NCI-H69 (cell line): ENCODE results near the gene CA5A.
A peak's percentile ranks its signal among the peaks of the same experiment; 100 is the strongest.

ENCODE experiments used
- DNase-seq: peaks from one replicate; lab custom pipeline; 2025; lab: John Stamatoyannopoulos, UW

CA5A gene

DNA sequence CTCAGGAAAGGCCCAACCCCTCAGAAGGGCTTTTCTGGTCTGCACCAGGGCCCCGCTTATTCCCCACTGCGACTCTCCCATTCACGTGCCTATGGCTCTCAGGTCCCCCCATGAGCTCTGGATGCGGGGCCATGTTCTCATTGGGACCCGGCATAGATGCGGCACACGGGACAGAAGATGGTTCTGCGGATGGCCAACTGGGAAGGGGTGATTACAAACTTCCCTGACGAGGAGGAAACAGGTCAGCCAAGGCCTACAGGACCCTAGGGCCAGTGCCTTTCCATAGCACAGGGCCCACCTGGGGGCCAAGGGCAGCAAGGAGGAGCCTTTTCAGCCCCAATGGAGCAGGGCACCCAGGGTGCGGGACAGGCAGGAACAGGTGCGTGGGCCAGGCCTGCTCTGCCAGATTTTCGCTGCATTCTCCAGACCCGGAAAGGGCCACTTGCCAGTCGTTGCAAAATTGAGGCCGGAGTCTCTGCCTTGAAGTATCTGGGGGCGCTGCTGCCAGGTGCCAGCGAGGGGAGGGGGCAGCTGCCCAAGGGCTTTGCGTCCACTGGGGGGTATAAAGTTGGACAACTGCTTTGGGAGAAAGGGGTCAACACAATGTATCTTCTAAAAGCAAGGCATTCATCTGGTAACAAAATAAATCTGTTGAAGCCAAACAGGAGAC is 87.5 kb downstream of the CA5A start:
- DNase-seq, result no peak

DNA sequence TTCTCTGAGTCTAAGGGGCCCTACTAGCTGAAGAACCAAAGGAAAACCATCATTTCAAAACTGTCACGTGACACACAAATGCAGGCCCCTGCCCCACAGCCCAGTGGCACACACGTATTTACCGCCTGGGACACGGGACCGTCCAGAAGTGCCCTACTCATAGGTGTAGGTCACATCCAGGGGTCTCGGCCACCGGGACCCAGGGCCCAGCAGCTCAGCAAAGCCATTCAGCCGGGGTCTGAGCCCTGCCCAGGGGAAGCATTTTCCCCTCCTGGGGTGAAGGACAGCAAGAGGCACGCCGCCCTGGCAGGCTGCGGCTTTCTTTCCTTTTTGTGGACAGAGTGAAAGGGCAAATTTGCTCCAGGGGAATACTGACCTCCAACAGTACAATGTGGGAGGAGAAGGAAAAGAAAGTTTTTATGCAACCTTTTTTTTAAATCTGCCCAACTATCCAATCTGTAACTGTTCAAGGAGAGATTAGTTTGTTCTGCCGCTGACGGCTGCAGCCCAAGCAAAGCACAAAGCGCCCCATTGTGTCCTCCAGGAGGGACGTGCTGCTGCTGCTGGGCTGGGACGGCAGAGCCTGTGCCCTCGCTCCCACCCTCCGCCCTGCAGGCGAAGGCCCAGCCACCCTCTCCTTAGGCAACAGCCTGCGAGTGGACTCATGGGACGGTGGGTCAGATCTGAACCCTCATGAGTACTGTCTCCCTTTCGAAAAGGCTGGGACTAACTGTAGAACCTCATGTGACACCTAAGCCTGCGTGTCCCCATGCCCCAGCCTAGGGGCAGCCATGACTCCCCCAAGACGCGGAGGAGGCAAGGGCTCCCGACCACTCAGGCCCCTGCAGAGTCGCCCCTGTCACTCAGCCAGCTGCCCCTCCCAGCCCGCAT is 88.3 kb downstream of the CA5A start:
- DNase-seq, result no peak

DNA sequence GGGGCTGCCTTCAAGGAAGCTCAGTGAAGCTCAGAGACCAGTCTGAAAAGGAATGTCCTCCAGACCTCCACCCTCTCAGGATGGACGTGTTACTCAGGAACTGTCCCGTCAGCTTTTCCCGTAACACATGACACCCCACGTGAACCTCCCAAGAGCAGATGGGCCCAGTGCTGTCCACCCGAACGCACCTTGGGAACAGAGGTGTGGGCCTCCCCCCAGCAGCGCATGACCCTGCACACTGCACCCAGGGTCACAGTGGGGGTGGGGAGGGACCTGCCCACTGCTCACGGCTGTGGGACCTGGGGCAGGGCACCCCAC is 88.9 kb downstream of the CA5A start:
- DNase-seq, result no peak

DNA sequence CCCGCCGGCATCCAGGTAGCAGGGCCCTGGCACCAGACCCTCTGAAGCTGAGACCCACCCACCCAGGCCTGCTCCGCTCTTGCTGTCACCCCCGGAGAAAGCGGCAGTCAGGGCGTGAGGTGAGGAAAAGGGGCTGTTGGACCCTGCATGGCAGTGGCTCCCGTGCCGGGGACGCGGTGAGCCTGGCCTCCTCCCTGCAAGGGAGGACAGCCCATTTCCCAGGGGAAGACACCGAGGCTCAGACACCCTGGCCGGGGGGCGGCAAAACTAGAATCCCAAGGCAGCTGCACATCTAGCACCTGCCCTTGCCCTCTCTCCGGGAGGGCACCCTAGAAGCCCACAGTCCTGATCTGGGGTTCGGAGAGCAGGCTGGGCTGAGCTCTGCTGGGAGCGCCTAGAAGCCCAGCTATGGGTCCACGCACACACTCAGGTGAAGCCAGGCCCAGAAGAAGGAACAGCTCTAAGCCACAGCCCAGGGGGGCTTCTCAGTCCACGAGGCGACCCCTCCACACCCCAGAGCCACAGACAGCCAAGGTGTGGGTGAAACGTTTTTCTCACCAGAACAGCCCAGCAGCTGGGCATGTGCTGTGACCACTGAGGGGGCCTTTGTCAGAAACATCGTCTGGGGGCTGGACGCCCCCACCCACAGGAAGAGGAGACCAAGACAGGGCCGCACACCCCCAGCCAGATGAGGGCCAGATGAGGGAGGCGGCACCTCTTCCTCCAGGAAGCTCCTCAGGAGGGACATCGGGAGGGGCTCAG is 89.4 kb downstream of the CA5A start:
- DNase-seq, result no peak

DNA sequence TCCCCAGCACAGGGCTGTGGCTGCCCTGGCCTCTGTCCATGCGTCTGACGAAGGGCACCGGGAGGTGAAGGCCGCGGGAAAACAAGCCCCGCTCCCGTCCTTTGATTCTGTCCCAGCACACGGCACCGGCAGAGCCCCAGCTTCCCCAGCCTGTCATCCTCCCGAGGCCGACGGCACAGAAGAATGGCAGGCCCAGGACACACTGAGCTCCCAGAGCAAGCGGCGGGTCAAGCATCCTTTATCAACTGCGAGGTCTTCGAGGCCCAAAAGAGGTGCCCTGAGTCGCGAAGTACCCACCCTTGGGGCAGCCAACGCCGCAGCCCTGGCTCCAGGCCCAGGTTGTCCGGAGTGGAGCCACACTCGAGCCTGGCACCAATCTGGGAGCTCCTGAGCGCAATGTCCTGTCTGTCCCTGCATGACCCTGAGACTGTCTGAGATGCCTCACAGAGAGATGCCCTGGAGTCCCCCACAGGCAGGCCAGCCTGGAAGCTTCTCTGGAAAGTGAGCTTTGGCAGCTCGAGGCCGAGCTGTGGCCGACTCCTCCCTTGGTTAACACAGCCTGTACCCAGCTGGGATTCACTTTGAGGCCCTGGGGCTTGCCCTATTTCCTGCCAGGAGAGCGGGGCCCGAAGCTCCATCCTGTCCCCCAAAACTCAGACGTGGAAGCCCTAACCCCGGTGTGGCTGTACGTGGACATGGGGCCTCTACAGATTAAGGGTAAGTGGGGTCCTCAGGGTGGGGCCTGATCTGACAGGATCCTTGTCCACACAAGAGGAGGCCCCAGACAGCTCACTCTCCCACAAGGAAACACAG is 90.3 kb downstream of the CA5A start:
- no peak for DNase-seq

DNA sequence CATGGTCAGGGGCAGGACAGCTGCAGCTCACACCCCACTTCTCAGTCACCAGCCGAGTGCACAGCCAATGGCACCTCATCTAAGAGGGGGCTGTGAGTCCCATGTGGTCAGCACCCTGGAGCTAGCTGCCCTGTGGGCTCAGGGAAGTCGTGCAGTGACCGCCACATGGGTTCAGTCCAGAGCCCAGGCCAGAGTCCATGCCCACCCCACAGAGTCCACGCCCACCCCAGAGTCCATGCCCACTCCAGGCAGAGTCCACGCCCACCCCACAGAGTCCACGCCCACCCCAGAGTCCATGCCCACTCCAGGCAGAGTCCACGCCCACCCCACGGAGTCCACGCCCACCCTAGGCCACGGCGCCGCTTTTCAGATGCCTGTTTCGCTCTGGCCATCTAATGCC is 91.1 kb downstream of the CA5A start:
- DNase-seq, result no peak

DNA sequence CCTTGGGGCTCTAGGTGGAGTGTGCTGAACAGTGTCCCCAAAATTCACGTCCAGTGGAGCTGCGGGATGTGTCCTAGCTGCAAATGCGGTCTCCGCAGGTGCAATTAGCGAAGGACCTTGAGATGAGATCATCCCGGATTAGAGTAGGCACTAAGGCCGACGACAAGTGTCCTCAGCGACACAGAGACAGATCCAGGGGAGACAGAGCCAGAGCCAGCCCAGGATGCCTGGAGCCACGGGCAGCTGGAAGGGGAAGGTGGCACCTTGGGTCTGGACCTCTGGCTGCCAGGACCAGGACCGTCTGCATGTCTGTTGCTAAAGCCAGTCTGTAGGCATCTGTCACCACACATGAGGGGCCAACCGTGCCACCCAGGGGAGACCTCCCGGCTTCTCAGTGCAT is 91.5 kb downstream of the CA5A start:
- DNase-seq, result no peak

DNA sequence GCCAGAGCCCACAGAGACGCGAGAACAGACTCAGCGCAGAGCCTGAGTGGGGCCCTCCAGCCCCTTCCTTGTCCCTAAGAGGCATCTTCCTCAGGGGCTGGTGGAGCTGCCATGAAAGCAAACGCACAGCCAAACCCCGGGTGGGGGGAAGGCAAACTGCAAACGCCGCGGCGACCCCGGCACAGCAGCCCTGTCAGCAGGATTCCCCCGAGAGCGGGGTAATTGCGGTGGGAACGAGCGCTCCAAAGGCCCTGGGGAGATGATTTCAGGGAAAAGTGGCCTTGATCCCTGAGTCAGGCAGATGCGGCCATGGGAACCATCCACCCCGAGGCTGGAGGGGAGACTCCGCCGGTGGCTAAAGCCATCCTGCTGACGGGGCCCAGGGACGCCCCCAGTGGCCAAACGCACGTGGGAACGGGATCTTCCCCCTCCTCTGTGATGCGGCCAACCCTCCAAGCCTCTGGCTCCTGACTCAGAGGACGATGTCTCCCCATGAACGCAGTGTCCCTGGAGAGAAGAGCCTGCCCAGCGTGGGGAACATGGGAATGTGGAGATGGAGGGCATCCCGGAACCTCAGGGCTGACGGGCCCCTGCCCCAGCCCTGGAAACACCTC is 92.1 kb downstream of the CA5A start:
- peak; percentile 25 for DNase-seq

DNA sequence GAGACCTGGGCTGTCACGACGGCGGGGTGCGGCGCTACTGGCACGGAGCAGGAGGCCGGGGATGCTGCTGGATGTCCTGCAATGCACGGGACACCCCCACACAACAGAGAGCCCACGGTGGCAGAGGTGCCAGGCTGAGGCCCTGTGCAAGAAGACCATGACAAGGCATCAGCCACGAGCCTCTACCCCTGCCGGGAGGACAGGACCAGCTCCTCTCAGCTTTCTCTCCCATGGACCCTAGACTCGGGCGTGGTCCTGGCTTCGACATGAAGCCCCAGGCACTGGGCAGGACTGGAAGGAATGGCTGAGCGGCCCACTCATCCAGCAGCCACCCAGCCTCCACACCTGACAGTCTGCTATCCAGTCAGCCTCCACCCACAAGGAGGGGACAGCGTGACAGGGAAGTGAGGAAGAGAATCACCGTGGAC is 92.6 kb downstream of the CA5A start:
- no peak for DNase-seq

DNA sequence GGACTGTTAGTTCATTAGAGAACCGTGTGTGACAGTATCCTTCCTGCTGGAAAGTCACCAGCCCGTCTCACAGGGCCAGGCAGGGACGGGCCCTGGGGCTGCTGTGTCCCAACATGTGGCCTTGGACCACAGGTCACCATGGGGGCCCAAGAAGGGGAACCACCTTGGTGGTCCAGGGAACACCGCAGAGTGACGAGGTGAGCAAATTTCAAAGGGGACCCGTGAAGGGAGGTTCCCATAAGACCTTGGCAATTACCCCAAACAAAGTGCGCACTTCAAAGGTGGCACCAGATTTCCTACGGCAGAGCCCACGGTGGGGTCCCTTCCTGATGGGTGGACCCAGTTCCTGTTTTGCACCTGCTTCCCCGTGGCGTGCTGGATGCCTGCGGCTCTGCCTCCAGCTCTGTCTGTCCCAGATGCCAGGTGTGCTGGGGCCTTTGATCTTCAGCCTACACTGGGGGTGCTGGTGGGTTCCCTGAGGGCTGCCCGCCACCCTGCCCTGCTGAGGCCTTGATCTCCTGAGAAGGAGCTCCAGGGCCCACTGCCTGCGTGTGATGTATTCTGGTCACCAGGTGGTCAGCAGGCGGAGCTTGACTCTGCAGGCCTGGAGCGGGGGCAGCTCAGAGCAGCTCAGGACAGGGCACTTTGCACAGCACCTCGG is 94.0 kb downstream of the CA5A start:
- DNase-seq, result no peak

DNA sequence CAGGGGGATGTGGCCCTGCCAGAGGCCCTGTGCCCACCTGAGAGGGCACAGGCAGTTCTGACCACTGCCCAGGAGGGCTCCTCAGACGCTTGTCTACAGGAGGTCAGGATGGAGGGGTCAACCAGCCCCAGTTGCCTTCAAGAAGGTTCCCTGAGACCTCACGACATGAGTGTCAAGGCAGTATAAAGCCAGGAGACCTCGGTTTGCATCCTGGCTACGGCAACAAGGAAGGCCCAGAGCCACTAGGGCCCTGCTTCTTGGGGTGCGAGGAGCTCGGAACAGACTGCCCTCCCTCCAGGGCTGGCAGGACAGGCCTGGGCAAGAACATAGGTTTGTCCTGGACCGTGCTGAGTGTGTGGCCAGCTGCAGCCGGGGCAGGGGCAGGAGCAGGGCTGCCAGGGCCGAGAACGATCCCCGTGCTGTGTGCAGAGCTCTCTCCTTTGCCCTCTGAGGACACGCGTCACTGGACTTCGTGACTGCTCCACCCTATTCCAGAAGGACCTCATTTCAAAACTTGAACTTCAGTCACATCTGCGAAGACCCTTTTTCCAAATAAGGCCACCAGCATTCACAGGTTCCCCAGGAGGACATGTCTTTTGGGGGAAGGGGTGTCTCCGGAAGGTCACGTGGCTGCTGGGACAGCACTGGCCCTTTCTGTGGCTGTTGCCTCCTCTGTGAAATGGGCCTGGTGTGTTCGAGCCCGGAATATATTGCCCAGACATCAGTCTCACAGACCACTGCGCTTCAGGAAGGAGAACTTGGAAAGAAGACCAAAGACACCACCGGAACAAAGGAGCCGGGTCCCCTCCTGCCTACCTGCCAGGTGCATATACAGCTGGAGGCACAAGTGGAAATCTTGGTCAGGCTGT is 94.8 kb downstream of the CA5A start:
- DNase-seq, result no peak

DNA sequence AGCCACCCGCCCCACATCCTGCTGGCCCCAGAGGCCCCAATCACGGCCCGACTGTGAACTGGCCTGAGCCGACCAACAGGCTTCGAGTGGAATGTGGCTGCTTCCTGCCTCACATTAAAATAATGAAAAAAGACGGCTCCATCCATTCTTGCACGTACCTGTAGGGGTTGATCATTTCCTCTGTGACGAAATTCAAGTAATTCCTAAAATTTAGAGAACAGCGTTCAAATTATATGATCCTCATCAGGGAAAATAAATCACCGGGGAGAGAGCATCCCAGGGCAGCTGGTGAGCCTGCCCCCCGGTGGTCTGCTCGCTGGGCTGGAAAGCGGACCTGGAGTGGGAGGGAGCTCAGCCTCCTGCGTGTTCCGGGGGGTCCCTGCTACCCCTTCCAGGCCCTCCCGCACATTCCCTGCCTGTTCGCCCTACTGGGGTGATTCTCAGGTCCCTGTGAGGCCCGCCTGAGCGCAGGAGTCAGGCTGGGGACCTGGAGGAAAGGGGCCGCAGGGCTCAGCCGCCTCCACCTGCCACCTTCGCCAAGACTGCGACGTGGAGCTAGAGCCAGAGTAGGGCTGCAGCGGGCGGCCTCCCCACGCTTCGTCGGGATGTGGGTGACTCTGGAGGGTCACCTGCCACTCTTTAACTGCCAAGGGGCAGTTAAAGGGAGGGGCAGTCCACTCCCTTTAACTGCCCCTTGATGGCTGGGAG is 95.9 kb downstream of the CA5A start:
- DNase-seq, result no peak

DNA sequence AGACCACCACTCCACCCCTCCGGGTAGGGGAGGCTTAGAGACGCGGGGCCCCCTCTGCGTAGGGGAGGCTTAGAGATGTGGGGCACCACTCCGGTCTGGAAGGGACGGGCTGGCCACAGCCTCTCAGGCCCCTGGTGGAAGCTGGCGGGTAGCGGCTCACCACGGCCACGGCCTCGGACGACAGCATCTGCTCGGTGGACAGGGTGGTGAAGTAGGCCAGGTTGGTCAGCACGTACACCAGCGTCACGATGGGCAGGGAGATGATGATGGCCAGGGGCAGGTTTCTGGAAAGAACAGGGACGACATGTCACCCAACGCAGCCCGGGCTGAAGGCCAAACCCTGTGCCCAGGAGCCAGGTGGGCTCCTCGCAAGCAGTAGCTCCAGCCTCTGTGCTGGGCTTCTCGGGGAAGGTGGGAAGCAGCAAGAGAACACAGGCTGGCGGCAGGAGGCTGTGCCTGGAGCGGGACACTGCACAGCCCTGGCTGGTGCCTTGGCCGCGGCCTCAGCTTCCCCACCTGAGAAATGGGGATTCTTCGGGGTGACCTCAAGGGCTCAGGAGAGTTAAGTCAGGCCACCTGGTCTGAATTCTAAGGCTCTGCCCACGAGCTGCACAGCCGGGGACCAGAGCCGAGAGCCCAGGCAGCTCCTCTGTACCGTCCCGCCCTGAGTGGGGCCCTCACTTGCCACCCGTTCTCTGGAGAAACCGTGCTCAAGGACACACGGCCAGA is 96.6 kb downstream of the CA5A start:
- no peak for DNase-seq

DNA sequence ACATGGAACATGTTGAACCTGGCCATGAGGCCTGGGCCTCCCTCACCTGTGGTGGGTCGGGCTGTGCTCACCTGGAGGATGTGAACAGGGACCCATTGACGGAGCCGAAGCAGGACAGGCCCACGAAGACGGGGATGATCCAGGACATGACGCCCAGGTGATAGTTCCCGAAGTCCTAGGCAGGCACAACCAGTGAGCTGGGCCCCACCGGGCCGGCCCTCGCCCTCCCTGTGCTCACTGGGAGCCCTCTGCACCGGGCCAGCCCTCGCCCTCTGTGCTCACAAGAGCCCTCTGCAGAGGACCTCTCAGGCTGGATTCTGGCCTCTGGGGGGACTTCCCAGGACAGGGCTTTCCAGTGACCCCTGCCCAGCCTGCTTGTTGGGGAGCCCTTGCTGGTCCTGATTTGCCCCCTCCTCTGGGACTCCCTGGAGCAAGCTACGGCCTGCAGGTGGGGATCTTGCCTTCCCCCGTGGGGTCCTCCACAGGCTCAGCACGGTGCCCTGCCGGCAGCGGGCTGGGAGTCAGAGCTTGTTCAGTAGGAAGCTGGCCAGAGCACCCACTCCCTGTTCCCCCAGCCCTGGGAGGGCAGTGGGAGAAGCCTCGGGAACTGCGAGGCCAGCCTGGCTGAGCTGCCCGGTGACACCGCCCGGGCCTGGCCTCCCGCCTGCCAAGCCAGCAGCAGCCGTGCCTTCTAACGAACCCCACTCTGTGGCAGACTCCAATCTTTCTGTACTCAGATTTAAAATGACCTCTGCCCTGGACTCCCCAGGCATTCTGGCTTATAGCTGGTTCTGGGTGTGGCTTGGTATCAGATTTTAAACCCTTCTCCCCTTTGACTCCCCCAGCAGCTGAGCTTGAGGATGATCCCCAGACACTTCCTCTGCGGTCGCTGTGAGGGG is 97.4 kb downstream of the CA5A start:
- no peak for DNase-seq
